ENCODE measurements around the gene PHF3. TPM values are rescaled to one million over a fixed set of nuclear protein-coding genes. Genes with fewer than 3 reads are reported as not detected.

PHF3 gene, protein sequence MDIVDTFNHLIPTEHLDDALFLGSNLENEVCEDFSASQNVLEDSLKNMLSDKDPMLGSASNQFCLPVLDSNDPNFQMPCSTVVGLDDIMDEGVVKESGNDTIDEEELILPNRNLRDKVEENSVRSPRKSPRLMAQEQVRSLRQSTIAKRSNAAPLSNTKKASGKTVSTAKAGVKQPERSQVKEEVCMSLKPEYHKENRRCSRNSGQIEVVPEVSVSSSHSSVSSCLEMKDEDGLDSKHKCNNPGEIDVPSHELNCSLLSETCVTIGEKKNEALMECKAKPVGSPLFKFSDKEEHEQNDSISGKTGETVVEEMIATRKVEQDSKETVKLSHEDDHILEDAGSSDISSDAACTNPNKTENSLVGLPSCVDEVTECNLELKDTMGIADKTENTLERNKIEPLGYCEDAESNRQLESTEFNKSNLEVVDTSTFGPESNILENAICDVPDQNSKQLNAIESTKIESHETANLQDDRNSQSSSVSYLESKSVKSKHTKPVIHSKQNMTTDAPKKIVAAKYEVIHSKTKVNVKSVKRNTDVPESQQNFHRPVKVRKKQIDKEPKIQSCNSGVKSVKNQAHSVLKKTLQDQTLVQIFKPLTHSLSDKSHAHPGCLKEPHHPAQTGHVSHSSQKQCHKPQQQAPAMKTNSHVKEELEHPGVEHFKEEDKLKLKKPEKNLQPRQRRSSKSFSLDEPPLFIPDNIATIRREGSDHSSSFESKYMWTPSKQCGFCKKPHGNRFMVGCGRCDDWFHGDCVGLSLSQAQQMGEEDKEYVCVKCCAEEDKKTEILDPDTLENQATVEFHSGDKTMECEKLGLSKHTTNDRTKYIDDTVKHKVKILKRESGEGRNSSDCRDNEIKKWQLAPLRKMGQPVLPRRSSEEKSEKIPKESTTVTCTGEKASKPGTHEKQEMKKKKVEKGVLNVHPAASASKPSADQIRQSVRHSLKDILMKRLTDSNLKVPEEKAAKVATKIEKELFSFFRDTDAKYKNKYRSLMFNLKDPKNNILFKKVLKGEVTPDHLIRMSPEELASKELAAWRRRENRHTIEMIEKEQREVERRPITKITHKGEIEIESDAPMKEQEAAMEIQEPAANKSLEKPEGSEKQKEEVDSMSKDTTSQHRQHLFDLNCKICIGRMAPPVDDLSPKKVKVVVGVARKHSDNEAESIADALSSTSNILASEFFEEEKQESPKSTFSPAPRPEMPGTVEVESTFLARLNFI (N-terminal part only)
- 42.7 and 45.3 TPM in 2 replicates for total RNA-seq

DNA sequence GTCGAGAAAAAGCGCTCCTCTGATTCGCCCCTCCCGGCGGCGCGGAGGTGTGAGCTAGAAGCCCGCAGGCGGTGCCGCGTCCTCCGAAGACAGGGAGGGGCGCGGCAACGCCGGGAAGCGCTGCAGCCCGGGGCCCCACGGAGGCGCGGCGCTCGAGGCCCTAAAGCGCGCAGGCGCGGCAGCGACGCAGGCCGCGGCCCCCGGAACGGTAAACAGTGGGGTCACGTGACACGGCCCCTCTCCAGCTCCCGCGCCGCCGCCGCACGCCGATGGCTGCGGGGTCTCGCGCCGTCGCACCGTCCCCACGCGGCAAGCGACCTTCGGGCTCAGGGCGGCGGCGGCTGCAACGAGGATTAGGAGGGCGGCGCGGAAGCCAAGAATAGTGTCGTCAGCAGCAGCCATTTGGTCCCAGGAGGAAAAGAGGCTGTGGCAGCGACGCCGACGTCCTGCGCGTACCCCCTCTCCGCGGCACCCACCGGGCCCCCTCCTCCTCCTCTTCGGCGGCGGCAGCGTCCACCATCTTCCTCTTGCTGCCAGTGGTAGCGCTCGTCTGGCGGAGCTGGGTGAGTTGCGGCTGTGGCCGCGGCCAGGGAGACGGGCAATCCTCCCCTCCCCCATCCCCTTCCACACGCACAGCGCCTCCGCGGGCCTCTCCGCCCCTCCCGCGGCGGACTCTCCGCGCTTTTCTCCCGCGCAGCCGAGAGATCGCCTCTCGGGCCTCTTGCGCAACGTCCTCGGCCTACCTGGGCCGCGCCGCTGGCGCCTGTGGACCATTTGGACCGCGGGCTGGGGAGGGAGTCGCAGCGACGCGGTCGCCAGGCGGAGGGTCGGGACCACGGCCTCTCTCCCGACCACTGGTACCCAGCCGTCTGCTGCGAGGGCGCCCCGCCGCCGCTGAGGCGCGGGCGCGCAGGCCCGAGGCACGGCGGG lies at the start of gene PHF3:
Gene PHF3 (plus strand): TSS at position 215 of the 930 bp plus-strand sequence. CDS start 10,750 bp downstream, outside the sequence.
- DNase-seq (ENCODE audit: low spot score) = peak; percentile 86
- peaks cover 52% of the 10 kb centered on the region for H3K4me1 Mint-ChIP-seq (ENCODE audit: low read depth)
- H3K4me3 Mint-ChIP-seq = peak within 1 kb of the TSS; percentile 100
- peaks cover 6% of the 10 kb centered on the region for H3K36me3 Mint-ChIP-seq (ENCODE audit: low read depth)
- intact Hi-C loops (cut with micrococcal nuclease) = loop anchor here (1.0 to 5.0 kb wide), 6 partner anchors 12 to 109 kb away; partner anchors contain the start of genes LOC128125822 and PTP4A1
- no peaks in the 10 kb centered on the region for H3K9me3 Mint-ChIP-seq
- peak within 1 kb of the TSS; percentile 98 for H3K27ac Mint-ChIP-seq
- H3K27me3 Mint-ChIP-seq (ENCODE audit: insufficient read depth) = no peaks in the 10 kb centered on the region

DNA sequence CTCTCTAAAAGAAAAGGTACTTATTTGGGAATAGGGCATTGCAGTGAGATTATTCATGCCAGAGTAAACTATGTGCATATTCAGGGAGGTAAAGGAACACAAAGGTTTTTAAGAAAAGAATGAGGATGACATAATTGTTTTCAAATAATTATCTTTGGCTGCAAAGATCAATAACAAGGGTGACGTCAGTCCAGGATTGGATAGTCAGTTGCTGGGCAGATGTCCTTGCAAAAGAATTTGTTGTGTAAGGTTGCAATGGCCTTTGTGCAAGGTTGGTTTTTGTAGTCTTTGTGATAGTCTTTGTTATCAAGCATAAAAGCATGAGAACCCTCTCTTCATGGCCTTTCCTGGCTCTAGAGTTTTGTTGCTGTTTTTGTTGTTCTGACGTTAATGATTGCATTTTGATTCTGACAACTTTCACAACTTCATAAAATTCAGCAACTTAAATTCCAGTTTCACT lies 45.6 kb upstream of the PHF3 start:
- DNase-seq (ENCODE audit: low spot score) = no peak
- H3K36me3 Mint-ChIP-seq (ENCODE audit: low read depth) = no peaks in the 10 kb centered on the region
- H3K27ac Mint-ChIP-seq = no peak overlapping the region
- H3K4me1 Mint-ChIP-seq (ENCODE audit: low read depth) = no peaks in the 10 kb centered on the region
- H3K4me3 Mint-ChIP-seq = no peak overlapping the region
- peaks cover 13% of the 10 kb centered on the region for H3K27me3 Mint-ChIP-seq (ENCODE audit: insufficient read depth)
- intact Hi-C loops (cut with micrococcal nuclease) = no loop called here
- no peaks in the 10 kb centered on the region for H3K9me3 Mint-ChIP-seq

DNA sequence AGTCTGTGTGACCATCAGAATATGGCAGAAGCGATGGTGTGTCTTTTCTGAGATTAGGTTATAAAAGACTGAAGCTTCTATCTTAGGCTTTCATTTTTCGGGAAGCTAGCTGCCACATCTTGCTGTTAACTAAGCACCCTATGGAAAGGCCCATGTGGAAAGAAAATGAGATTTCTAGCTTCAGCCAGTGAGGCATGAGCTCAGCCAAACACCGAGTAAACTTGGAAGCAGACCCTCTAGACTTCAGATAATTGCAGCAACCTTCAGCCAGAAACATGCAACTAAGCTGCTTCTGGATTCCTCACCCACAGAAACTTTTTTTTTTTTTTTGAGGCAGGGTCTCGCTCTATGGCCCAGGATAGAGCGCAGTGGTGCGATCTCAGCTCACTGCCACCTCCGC lies 42.7 kb upstream of the PHF3 start:
- Mint-ChIP-seq H3K9me3 (no peaks in the 10 kb centered on the region), H3K27me3 (ENCODE audit: insufficient read depth) (peaks cover 12% of the 10 kb centered on the region), H3K36me3 (ENCODE audit: low read depth) (no peaks in the 10 kb centered on the region), H3K4me3 (no peak overlapping the region), H3K27ac (no peak overlapping the region), H3K4me1 (ENCODE audit: low read depth) (peaks cover 2% of the 10 kb centered on the region)
- no peak for DNase-seq (ENCODE audit: low spot score)
- intact Hi-C loops (cut with micrococcal nuclease) = no loop called here

DNA sequence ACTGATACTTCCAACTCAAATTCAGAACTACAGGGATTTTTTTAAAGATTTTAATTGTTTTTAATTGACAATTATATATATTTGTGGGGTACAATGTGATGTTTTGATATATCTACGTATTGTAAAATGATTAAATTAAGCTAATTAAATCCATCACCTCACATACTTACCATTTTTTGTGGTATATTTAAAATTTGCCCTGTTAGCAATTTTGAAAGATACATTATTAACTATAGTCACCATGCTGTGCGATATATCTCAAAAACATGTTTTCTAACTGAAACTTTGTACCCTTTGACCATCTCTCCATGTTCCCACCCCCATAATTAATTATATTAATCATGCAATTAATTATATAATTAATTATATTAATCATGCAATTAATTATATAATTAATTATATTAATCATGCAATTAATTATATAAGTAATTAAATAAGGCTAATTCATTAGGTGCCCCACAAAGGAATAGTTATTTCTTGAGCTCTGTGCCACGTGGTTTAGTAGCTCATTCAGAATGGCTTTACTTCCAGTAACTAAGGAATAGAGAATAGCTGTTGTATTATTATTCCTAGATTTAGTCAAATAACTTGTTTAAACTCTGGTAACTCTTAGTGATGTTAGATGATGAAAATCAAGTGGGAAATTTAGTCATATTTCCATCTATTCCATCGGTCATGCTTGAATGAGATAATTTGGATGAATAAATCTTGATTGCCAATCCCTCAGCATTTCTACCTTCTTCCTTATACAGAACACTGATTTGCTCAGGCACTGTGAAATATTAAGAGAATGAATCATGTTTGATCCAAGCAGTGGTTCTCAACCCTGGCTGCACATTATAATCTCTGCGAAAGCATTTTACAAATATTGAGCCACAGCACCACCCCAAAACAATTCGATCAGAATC lies 38.2 kb upstream of the PHF3 start:
- Mint-ChIP-seq H3K9me3 (no peaks in the 10 kb centered on the region), H3K4me3 (peak overlapping the region; percentile 86), H3K27me3 (ENCODE audit: insufficient read depth) (peaks cover 10% of the 10 kb centered on the region), H3K36me3 (ENCODE audit: low read depth) (no peaks in the 10 kb centered on the region), H3K27ac (no peak overlapping the region), H3K4me1 (ENCODE audit: low read depth) (peaks cover 16% of the 10 kb centered on the region)
- no peak for DNase-seq (ENCODE audit: low spot score)
- intact Hi-C loops (cut with micrococcal nuclease) = loop anchor here (1.0 kb wide), 4 partner anchors 23 to 245 kb away; partner anchors contain the start of gene PHF3

DNA sequence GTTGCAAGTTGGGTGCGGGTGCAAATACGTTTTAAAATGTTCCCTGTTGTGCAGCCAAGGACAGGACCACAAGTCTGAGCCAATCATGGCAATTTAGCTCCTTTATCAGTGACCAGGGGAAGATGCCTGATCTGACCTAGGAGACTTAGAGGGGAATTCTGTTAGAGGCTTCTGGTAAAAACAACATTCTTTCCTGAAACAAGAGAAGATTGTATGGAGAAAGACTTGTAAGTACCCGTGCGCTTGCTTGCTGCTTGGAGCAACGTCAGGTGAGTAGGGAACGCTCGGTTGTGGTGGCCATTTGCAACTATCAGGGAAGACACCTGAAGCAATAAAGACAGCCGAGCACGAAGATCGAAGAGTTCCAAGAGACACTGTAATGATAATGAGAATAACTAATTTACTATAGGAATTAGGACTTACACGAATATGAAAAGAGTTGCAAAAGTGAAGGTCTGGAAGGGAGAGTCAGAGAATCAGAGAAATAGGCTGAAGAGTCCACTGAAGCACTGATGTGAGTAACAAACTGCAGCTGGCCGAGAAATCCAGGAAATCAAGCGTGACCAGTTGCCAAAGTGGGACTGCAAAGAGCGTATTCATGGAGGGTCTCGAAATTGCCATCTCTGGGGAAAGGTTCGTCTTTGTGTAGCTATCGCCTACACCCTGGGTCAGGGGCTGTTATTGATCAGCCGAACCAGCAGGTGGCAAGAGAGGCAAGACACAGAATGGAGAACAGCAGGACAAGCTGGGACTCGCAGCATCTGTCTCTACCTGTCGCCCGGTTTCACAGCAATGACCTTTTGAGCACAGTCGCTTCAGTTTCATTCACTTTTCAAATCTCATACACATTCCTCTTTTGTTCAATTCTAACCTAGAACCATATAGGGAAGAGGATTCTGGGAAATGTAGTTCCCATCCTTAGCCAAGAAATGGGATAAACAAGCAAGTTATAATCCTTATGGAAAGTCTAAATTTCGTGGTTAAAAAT lies 37.3 kb upstream of the PHF3 start:
- no peak overlapping the region for H3K27ac Mint-ChIP-seq
- no peaks in the 10 kb centered on the region for H3K36me3 Mint-ChIP-seq (ENCODE audit: low read depth)
- H3K4me1 Mint-ChIP-seq (ENCODE audit: low read depth) = peaks cover 16% of the 10 kb centered on the region
- H3K27me3 Mint-ChIP-seq (ENCODE audit: insufficient read depth) = peaks cover 10% of the 10 kb centered on the region
- DNase-seq (ENCODE audit: low spot score) = peak; percentile 63
- H3K9me3 Mint-ChIP-seq = no peaks in the 10 kb centered on the region
- peak overlapping the region; percentile 86 for H3K4me3 Mint-ChIP-seq
- intact Hi-C loops (cut with micrococcal nuclease) = loop anchor here (1.0 kb wide), 4 partner anchors 24 to 246 kb away; partner anchors contain the start of gene PHF3

DNA sequence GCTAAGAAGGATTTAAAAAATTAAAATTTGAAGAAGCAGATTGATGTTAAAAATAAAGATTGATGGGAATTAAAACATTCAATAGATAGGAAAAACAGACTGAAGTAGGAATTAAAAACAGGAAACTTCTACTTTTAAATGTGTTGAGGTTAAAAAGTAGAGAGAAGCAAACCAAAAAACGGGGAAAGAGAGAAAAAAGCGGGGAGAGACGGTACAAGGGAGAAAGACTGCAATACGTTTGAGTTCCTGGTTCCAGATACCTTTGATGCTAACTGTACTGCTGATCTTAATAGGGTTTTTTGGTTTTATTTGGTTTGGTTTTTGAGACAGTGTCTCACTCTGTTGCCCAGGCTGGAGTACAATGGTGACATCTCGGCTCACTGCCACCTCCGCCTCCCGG lies 36.4 kb upstream of the PHF3 start:
- H3K4me1 Mint-ChIP-seq (ENCODE audit: low read depth) = peaks cover 16% of the 10 kb centered on the region
- peaks cover 6% of the 10 kb centered on the region for H3K27me3 Mint-ChIP-seq (ENCODE audit: insufficient read depth)
- no peaks in the 10 kb centered on the region for H3K36me3 Mint-ChIP-seq (ENCODE audit: low read depth)
- H3K4me3 Mint-ChIP-seq = no peak overlapping the region
- H3K9me3 Mint-ChIP-seq = no peaks in the 10 kb centered on the region
- intact Hi-C loops (cut with micrococcal nuclease) = no loop called here
- DNase-seq (ENCODE audit: low spot score) = no peak
- no peak overlapping the region for H3K27ac Mint-ChIP-seq

DNA sequence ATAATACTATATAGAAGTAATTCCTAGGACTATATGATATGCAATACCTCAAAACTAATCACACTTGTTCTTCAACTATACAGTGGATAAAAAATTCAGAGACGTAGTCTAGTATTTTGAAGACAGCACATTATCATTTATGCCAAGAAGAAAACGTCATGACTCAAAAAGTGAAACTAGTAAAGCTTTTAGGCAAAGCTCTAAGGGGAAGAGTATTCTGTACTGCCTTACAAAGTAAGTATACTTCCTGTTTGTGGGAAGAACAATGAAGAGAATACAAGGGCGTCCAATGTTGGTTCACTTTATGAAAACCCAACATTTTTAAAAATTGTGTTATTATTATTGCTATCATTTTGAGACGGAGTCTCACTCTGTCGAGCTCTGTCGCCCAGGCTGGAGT lies 35.5 kb upstream of the PHF3 start:
- Mint-ChIP-seq H3K4me3 (no peak overlapping the region), H3K36me3 (ENCODE audit: low read depth) (no peaks in the 10 kb centered on the region), H3K9me3 (no peaks in the 10 kb centered on the region), H3K27me3 (ENCODE audit: insufficient read depth) (peaks cover 2% of the 10 kb centered on the region), H3K27ac (no peak overlapping the region), H3K4me1 (ENCODE audit: low read depth) (peaks cover 16% of the 10 kb centered on the region)
- intact Hi-C loops (cut with micrococcal nuclease) = no loop called here
- no peak for DNase-seq (ENCODE audit: low spot score)

DNA sequence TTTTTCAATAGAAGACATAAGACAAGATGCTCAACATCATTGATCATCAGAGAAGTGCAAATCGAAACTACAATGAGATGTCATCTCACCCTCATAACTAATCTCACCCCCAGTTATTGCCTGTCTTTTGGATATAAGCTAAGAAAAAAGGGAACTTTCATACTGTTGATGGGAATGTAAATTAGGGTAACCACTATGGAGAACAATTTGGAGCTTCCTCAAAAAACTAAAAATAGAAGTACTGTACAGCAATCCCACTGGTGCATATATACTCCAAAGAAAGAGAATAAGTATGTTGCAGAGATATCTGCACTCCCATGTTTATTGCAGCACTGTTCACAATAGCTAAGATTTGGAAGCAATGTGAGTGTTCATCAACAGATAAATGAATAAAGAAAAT lies 26.4 kb upstream of the PHF3 start:
- H3K27ac Mint-ChIP-seq = no peak overlapping the region
- H3K9me3 Mint-ChIP-seq = no peaks in the 10 kb centered on the region
- H3K4me1 Mint-ChIP-seq (ENCODE audit: low read depth) = no peaks in the 10 kb centered on the region
- H3K4me3 Mint-ChIP-seq = no peak overlapping the region
- peaks cover 7% of the 10 kb centered on the region for H3K27me3 Mint-ChIP-seq (ENCODE audit: insufficient read depth)
- no peaks in the 10 kb centered on the region for H3K36me3 Mint-ChIP-seq (ENCODE audit: low read depth)
- intact Hi-C loops (cut with micrococcal nuclease) = no loop called here
- no peak for DNase-seq (ENCODE audit: low spot score)

DNA sequence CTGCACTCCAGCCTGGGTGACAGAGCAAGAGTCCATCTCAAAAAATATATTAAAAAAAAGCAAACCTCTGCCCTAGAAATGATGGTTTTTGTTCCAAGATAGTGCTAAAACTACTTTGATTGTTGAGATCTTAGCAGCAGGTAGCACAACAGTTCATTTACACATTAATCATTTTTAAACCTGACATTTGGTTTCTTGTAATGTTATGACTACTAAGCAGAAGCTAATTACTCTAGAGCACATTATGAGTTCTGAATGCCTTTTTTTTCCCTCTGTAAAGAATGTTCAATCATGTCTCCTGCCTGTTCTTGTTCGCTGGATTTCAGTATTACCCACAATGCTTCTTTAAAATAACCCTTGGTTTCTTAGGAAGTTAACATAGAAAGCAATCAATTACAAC lies 24.7 kb upstream of the PHF3 start:
- no peak for DNase-seq (ENCODE audit: low spot score)
- intact Hi-C loops (cut with micrococcal nuclease) = no loop called here
- no peaks in the 10 kb centered on the region for H3K4me1 Mint-ChIP-seq (ENCODE audit: low read depth)
- no peak overlapping the region for H3K27ac Mint-ChIP-seq
- no peaks in the 10 kb centered on the region for H3K9me3 Mint-ChIP-seq
- no peaks in the 10 kb centered on the region for H3K36me3 Mint-ChIP-seq (ENCODE audit: low read depth)
- H3K27me3 Mint-ChIP-seq (ENCODE audit: insufficient read depth) = peaks cover 7% of the 10 kb centered on the region
- no peak overlapping the region for H3K4me3 Mint-ChIP-seq

DNA sequence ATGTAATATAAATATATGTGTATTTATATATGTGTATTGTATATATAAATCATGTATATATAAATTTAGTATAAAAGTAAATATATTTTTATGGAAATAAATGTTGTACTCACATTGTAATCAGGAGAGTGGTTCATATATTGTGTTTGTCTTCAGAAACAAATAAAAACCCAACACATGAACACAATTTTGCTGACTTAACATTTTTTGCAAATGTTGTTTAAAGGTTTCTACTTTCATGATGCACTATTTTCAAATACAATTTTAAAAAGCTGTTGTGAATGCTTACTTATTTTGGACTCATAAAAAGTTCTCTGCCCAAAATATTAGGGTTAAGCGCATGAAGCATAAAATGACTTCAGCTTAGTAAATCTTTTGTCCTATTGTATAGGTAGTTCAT lies 24.0 kb upstream of the PHF3 start:
- Mint-ChIP-seq H3K4me1 (ENCODE audit: low read depth) (no peaks in the 10 kb centered on the region), H3K27me3 (ENCODE audit: insufficient read depth) (peaks cover 10% of the 10 kb centered on the region), H3K9me3 (no peaks in the 10 kb centered on the region), H3K36me3 (ENCODE audit: low read depth) (no peaks in the 10 kb centered on the region), H3K27ac (no peak overlapping the region), H3K4me3 (no peak overlapping the region)
- intact Hi-C loops (cut with micrococcal nuclease) = no loop called here
- no peak for DNase-seq (ENCODE audit: low spot score)

Data from activated T-helper 1 cell treated with anti-CD3 and anti-CD28 coated beads, Interleukin-12 subunit alpha, Interleukin-12 subunit beta, Interleukin-2, Interleukin-4 antibody, amounts not matched to agents 30 ng/mL and 10 ng/mL and 1 ng/mL, durations not matched to agents 14 hours and 24 hours and 36 hours (primary cell).